ENCODE data around the gene TPSD1. TPM values are rescaled to one million over a fixed set of nuclear protein-coding genes. Genes with fewer than 3 reads are reported as not detected.

TPSD1 gene
- total and polyA plus RNA-seq, 10 of the 15 experiments (the other 5 are each of a cell fraction or from before 2014, with no cell fraction given), result not detected

GRCh38 chr16:1276580-1276878 is 20.7 kb downstream of the TPSD1 start (continued):
- no peak for TF ChIP-seq CUX1 (IDR thresholded peaks at IDR 0.05; ENCODE audit: insufficient replicate concordance, low read depth, low read length)
- TF ChIP-seq NFYA (IDR thresholded peaks at IDR 0.05; ENCODE audit: borderline replicate concordance, low read depth, low read length), result no peak
- no peak for TF ChIP-seq TAF1 (IDR thresholded peaks at IDR 0.05; ENCODE audit: borderline replicate concordance, low read depth, low read length)
- no peak for TF ChIP-seq TCF7 (IDR thresholded peaks at IDR 0.05; ENCODE audit: borderline replicate concordance)
- TF ChIP-seq SUPT20H (IDR thresholded peaks at IDR 0.05; ENCODE audit: borderline replicate concordance, control insufficient read depth, low read depth, low read length), result no peak

- Histone ChIP-seq H3K9me3 (replicated peaks; ENCODE audit: control insufficient read depth, insufficient read depth, low read length) (no peaks in the 10 kb centered on the region), H3K36me3 (ENCODE audit: control insufficient read depth in 2 of 2, insufficient read depth in 2 of 2, low read length in 1 of 2) (no peaks in the 10 kb centered on the region), H3K27me3 (replicated peaks in 1 of 2; ENCODE audit: control insufficient read depth in 2 of 2, insufficient read depth in 2 of 2, low read length in 1 of 2) (no peaks in the 10 kb centered on the region; a peak in 1 of 4 replicates), H3K4me2 (ENCODE audit: control insufficient read depth, insufficient read depth) (no peak overlapping the region), H3K4me1 (ENCODE audit: control insufficient read depth, insufficient read depth, low read length) (no peaks in the 10 kb centered on the region), H2AFZ (ENCODE audit: control insufficient read depth, low read depth, low read length) (no peak overlapping the region), H3K9ac (ENCODE audit: control insufficient read depth, insufficient read depth, low read length) (no peak overlapping the region), H4K20me1 (ENCODE audit: control insufficient read depth, insufficient read depth) (no peaks in the 10 kb centered on the region), H3K79me2 (ENCODE audit: control insufficient read depth, insufficient read depth, low read length) (no peaks in the 10 kb centered on the region), H3K4me3 (no peak overlapping the region), H3K27ac (ENCODE audit: control insufficient read depth, insufficient read depth) (no peak overlapping the region)
- RAD21 ChIA-PET (ENCODE audit: unreplicated experiment), result no interaction called here
- intact Hi-C loops (cut with micrococcal nuclease; ENCODE audit: unreplicated experiment), result no loop called here
- no peak for FAIRE-seq
- 52% methylated on average over 17 of the region's 19 CpGs for WGBS (ENCODE audit: insufficient coverage, insufficient replicate concordance, low lambda C conversion rate, missing lambda C conversion rate)
- no peak for DNase-seq (ENCODE audit: low read depth, low spot score)
- no TSS peak for BruUV-seq (replicated peaks)
- POLR2A ChIA-PET, result no interaction called here
- SMC1A ChIA-PET (ENCODE audit: uncharacterized antibody, unreplicated experiment), result no interaction called here
- in situ Hi-C loops (cut with MboI), result no loop called here
- CTCF ChIA-PET, result no interaction called here
- no peak for ATAC-seq
- TF ChIP-seq, protein P1, sequence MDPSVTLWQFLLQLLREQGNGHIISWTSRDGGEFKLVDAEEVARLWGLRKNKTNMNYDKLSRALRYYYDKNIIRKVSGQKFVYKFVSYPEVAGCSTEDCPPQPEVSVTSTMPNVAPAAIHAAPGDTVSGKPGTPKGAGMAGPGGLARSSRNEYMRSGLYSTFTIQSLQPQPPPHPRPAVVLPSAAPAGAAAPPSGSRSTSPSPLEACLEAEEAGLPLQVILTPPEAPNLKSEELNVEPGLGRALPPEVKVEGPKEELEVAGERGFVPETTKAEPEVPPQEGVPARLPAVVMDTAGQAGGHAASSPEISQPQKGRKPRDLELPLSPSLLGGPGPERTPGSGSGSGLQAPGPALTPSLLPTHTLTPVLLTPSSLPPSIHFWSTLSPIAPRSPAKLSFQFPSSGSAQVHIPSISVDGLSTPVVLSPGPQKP (IDR thresholded peaks at IDR 0.05; ENCODE audit: low read depth, low read length), result no peak
- no peak for TF ChIP-seq EGR1 (IDR thresholded peaks at IDR 0.05; ENCODE audit: borderline replicate concordance in 1 of 2, low read depth in 2 of 2, low read length in 2 of 2)
Measured at GRCh38 chr16:1277151-1277598, 21.3 kb downstream of the TPSD1 start.
